HG03460 (cell line): Measurements from ENCODE around the gene ARFGEF2.
"Not testable (repeated sequence)": the region's sequence is repeated elsewhere in the genome, so short reads cannot be mapped to it uniquely, and the experiment has no call there.

ENCODE experiments used
- ATAC-seq: cut with Tn5 transposase; IDR thresholded peaks from one replicate; pipeline ENCODE4 v1.9.1; 2021; ENCODE audit not compliant: unreplicated experiment

ARFGEF2 gene

GRCh38 chr20:48921168-48921882 is at the start of gene ARFGEF2:
ARFGEF2 (plus strand) TSS chr20:48921711; CDS start chr20:48921890, 179 bp downstream.
- ATAC-seq = peak; percentile 75

GRCh38 chr20:48875233-48875913 is 46.1 kb upstream of the ARFGEF2 start:
- ATAC-seq = no peak

GRCh38 chr20:48875914-48876240 is 45.6 kb upstream of the ARFGEF2 start:
- no peak for ATAC-seq

GRCh38 chr20:48877304-48877703 is 44.2 kb upstream of the ARFGEF2 start:
- no peak for ATAC-seq

GRCh38 chr20:48878534-48879248 is 42.8 kb upstream of the ARFGEF2 start:
- no peak for ATAC-seq

- ATAC-seq = no peak
Observed at GRCh38 chr20:48879612-48880245, 41.8 kb upstream of the ARFGEF2 start.

- no peak for ATAC-seq
Observed at GRCh38 chr20:48880331-48880730, 41.2 kb upstream of the ARFGEF2 start.

- ATAC-seq = no peak
Observed at GRCh38 chr20:48880981-48881657, 40.4 kb upstream of the ARFGEF2 start.

GRCh38 chr20:48885237-48885636 is 36.3 kb upstream of the ARFGEF2 start:
- no peak for ATAC-seq

- ATAC-seq = no peak
Observed at GRCh38 chr20:48886194-48886593, 35.3 kb upstream of the ARFGEF2 start.

GRCh38 chr20:48886811-48887210 is 34.7 kb upstream of the ARFGEF2 start:
- ATAC-seq = no peak

- ATAC-seq = not testable (repeated sequence)
Observed at GRCh38 chr20:48888517-48888916, 33.0 kb upstream of the ARFGEF2 start.

GRCh38 chr20:48889140-48889790 is 32.2 kb upstream of the ARFGEF2 start:
- no peak for ATAC-seq

- ATAC-seq = no peak
Observed at GRCh38 chr20:48891235-48892048, 30.1 kb upstream of the ARFGEF2 start.

GRCh38 chr20:48892049-48892470 is 29.5 kb upstream of the ARFGEF2 start:
- ATAC-seq = no peak

- no peak for ATAC-seq
Observed at GRCh38 chr20:48892891-48893290, 28.6 kb upstream of the ARFGEF2 start.

GRCh38 chr20:48893374-48893773 is 28.1 kb upstream of the ARFGEF2 start:
- ATAC-seq = no peak

- no peak for ATAC-seq
Observed at GRCh38 chr20:48897305-48898010, 24.1 kb upstream of the ARFGEF2 start.

GRCh38 chr20:48898210-48898609 is 23.3 kb upstream of the ARFGEF2 start:
- no peak for ATAC-seq
